HG02571 (cell line): ENCODE results near the gene NUP93.
"Not testable (repeated sequence)": the region's sequence is repeated elsewhere in the genome, so short reads cannot be mapped to it uniquely, and the experiment has no call there.

ENCODE experiments used
- ATAC-seq: cut with Tn5 transposase; IDR thresholded peaks from one replicate; pipeline ENCODE4 v1.9.1; 2021; ENCODE audit warnings: mild to moderate bottlenecking, moderate library complexity; ENCODE audit not compliant: unreplicated experiment

The NUP93 gene

DNA sequence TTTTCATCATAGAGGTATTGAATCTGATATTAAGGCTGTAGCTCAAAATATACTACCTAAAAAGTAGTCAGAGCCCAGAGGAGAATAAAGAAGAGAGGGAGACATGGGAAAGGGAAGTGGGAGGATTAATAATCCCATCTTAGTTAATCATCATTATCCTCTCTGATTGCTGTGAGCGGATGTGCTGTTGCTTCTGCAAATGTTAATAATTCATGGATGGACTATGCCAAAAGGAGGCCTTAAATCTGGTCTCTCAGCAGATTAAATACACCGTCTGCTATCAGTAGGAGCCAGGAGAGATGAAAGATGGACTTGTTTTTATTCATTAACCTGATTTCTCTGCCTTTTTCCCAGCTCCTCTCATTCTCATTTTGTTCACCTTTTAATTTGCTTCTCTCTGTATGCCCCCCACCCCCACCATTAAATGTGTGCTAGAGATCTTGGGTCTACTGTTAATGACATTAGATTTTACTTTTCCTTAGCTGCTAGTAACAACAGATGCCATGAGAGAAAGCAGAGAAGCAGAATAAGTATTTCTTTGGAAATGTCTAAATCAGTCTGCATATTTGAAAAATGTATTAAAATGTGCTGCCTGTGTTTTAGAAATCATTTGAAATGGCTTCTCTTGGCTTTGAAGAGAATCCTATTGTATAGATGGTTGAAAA, 44.2 kb downstream of the NUP93 start:
- ATAC-seq = no peak

- no peak for ATAC-seq
Measured at GRCh38 chr16:56775162-56775561, 45.2 kb downstream of the NUP93 start.

GRCh38 chr16:56776562-56776961, 46.6 kb downstream of the NUP93 start:
- ATAC-seq = no peak

GRCh38 chr16:56777001-56777400, 47.1 kb downstream of the NUP93 start:
- no peak for ATAC-seq

DNA sequence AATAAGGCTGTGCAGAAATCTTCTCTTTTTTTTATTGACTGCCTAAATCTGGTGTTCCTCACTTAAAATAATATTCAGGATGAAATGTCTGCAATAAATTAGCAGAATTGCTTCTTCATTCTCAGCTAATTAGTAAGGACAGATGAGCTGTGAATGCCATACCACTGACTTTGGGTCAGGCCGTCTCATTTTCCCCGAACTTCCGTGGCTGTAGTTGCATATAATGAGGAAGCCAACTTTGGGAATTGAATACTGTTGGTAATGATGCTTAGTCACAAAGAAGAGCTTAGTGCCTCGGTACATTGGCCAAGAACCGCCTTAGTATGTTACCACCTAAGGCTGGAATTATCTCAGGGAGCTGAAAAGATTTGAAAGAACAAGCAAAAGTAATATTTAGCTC, 47.6 kb downstream of the NUP93 start:
- no peak for ATAC-seq

DNA sequence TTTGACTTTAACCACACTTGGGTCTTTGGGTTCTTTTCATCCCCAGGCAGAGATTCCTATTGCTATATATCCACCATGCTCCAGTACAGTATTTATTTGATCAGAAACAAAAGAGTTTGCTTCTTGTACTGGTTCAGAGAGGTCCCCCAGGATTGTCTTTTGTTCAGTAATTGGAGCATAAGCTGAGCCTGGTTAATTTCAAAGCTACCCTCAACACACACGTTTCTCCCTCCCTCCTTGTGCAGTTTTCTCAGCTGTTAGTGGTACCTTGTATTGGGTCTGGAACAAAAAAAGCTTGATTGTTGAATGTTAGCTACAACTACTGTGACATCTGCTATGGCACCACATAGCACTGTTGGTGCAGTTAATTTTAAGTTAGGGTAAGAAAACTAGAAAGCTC, 50.0 kb downstream of the NUP93 start:
- no peak for ATAC-seq

- no peak for ATAC-seq
Measured at GRCh38 chr16:56780646-56781045, 50.7 kb downstream of the NUP93 start.

- no peak for ATAC-seq
Measured at GRCh38 chr16:56781528-56781961, 51.6 kb downstream of the NUP93 start.

DNA sequence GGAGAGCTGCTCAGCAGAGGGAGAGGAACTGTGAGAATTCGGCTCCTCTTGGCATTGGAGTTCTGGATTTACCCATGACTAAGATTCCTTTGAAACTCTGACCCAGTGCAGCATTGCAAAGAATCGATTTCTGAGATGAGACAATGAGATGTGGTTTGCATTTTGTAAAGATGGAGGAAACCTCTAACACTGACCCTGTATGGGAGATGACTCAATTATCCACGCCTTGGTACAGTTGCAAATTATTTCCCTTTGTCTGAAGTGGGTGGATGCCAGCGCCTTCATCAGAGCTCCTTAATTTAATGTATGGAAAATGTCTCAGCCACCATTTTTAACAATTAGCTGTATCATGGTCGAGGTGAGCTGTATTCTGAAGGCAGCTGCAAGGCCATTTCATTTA, 53.4 kb downstream of the NUP93 start:
- ATAC-seq = no peak

DNA sequence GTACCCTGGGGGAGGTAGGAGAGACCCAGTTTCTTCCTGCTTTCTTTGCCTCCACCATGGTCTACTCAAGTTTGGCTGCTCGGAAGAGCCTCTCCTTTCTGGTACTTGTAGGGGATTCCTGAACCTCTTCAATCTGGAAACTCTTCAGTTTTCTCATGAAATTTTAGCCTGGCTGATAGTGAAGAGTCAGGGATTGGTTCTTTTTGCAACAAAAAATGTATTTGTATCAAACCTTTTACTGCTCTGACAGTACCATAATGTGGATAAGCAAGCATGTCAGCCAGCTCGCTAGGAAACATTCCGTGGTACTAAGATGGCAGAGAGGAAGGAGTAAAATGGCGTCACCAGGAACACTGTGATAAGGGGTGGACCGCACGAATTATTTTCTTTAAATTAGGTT, 55.4 kb downstream of the NUP93 start:
- ATAC-seq = no peak

DNA sequence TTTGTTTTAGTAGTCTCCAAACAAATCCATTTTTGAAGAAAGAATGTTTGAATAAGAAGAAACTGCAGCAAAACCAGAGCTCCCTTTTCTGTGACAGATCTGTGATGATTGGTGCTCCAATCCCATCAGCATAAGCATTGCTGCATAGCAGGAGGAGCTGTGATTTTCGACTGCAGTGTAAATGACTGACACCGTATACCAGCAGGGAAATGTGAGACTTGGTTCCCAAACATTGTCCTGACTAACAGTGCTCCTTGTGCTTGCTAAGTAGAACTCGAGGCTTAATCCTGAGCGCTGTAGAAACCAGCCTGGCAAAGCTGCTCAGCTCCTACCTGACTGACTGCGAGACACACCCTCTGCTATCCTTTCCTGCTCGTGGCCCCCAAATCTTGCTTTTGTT, 57.2 kb downstream of the NUP93 start:
- ATAC-seq = no peak

DNA sequence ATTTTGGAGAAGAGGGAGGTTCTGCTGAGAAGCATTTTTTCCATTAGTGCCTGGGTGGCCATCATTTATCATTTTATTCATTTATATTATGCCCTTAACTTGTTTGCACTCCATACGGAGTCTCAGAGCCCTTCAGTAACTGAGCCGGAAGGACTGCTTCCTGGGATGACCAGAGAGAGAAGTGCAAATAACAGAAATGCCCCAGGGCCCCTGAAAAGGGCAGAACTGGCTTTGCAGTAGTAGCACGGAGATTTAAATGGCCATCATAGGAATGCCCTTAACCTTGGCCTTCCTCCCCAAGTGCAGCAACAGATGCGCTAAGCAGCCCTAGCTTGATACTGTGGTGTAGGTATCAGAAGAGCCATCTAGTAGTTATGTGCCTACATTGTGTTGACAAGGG, 58.5 kb downstream of the NUP93 start:
- ATAC-seq = no peak

DNA sequence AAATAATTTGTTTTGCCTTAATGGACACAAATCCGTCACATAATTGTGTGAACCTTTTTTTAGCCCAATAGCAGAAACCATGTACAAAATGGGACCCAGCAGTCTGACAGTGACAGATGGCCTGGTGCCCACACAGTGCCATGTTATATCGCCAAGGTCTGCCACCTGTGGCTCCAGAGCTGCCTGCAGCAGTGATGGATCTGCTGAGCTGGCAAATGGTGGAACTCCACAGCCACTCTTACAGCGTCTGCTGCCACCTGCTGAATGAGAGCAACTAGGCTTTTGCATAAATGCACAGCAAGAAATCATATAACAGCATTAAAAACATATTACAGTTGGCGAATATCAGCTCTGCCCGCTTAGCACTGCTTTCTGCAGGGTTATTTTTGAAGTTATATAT, 59.4 kb downstream of the NUP93 start:
- no peak for ATAC-seq

- ATAC-seq = no peak
Measured at GRCh38 chr16:56792967-56793366, 63.0 kb downstream of the NUP93 start.

- ATAC-seq = no peak
Measured at GRCh38 chr16:56793492-56793891, 63.6 kb downstream of the NUP93 start.

DNA sequence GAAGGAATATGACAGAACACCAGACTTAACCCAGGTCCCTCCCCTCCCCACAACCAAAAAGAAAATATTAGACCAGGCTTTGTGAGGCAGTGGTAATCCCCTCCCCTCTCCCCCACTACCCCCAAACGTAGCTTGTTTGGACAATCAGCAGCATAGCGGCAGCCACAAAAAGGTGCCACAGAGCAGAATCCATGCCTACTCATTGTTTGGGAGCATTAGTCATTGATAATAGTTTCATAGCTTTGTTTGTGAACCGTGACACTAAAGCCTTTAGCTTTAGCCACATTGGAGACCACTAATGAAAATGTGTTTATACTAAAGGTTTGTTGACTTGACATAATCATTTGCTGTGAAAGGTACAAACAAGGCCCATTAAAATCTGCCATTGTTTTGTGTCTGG, 65.1 kb downstream of the NUP93 start:
- ATAC-seq = no peak

- not testable (repeated sequence) for ATAC-seq
Measured at GRCh38 chr16:56797038-56797437, 67.1 kb downstream of the NUP93 start.

GRCh38 chr16:56797861-56798260, 67.9 kb downstream of the NUP93 start:
- no peak for ATAC-seq

DNA sequence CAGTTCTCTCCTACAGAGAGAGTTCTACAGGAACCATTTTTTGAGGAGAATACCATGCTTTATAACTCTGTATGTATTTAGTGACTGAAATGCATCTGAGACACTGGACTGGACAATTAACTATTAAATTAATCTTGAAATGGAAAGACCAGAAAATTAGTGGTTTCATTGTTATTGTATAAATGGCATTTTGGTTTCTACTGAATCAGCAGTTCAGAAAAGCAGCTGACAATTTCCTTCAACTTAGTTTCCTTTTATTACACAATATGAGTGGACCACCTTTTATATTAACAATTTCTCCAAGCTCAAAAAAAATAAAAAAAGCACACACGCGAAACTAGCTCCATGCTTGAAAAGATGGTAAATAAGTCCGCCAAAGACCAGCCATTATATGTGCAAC, 69.0 kb downstream of the NUP93 start:
- no peak for ATAC-seq

DNA sequence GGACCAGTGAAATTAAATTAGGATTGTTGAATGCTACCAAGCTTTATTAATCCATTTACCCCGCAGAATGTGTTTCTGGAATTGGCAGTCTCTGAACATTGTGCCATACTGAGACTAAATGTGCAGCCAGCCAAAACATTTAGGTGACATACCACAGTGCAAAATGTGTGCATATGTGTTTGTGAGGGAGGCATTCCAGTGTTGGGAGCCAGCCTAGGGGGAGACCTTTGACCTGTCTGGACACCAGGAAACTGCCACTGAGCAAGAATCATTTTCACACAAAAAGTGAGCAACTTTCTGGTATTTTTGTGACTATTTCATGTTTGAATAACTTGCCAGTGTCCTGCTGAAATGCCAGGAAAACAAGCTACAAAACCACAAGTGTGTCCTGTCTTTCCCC, 70.4 kb downstream of the NUP93 start:
- ATAC-seq = no peak

DNA sequence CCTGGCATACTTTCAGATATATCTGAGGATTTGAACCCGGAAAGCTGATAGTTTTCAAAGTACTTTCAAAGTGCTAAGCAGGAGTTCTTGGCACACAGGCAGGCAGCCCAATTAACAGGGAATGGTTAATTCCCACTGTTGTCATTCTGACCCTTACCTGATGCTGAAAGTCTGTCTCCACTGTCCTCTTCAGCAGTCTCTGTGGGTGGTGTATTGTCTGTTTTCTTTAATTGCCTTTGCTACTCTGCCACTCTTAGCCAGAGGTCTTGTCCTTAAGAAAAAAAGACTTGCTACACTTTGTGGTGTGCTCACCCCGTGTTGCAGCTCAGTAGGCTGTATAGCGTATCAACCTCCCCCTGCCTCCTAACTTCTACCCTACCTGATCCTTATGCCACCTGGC, 71.8 kb downstream of the NUP93 start:
- no peak for ATAC-seq

GRCh38 chr16:56807011-56807675, 77.2 kb downstream of the NUP93 start:
- ATAC-seq = no peak

- not testable (repeated sequence) for ATAC-seq
Measured at GRCh38 chr16:56807676-56808067, 77.7 kb downstream of the NUP93 start.
